ENCODE measurements around the gene KIAA0513.

DNA sequence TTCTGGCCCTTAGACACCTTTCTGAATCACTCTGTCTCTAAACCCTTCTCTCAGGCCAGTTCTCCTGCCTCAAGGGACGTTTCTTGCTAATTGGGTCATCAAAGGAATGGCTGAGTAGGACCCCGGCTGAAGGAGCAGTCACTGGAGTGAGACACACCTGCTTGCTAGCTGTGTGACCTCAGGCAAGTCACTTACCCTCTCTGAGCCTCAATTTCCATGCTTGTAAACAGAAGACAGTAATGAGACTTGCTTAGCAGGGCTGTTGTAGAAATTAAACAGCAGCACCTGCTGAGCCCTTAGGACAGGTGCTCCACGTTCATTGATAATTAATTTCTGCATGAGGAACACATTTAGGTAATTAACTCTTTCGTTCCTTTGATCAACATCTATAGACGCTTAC, 77.9 kb downstream of the KIAA0513 start:
- TF ChIP-seq, protein P1, sequence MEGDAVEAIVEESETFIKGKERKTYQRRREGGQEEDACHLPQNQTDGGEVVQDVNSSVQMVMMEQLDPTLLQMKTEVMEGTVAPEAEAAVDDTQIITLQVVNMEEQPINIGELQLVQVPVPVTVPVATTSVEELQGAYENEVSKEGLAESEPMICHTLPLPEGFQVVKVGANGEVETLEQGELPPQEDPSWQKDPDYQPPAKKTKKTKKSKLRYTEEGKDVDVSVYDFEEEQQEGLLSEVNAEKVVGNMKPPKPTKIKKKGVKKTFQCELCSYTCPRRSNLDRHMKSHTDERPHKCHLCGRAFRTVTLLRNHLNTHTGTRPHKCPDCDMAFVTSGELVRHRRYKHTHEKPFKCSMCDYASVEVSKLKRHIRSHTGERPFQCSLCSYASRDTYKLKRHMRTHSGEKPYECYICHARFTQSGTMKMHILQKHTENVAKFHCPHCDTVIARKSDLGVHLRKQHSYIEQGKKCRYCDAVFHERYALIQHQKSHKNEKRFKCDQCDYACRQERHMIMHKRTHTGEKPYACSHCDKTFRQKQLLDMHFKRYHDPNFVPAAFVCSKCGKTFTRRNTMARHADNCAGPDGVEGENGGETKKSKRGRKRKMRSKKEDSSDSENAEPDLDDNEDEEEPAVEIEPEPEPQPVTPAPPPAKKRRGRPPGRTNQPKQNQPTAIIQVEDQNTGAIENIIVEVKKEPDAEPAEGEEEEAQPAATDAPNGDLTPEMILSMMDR (IDR thresholded peaks at IDR 0.05) = no peak
- TF ChIP-seq, protein P2, sequence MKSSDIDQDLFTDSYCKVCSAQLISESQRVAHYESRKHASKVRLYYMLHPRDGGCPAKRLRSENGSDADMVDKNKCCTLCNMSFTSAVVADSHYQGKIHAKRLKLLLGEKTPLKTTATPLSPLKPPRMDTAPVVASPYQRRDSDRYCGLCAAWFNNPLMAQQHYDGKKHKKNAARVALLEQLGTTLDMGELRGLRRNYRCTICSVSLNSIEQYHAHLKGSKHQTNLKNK (CRISPR knock-in tag; IDR thresholded peaks at IDR 0.05) = no peak
- TF ChIP-seq, protein P3, sequence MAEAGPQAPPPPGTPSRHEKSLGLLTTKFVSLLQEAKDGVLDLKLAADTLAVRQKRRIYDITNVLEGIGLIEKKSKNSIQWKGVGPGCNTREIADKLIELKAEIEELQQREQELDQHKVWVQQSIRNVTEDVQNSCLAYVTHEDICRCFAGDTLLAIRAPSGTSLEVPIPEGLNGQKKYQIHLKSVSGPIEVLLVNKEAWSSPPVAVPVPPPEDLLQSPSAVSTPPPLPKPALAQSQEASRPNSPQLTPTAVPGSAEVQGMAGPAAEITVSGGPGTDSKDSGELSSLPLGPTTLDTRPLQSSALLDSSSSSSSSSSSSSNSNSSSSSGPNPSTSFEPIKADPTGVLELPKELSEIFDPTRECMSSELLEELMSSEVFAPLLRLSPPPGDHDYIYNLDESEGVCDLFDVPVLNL (CRISPR knock-in tag; IDR thresholded peaks at IDR 0.05; ENCODE audit: borderline replicate concordance, low read depth) = no peak
- no peak for TF ChIP-seq SP1 (CRISPR knock-in tag; conservative IDR thresholded peaks at IDR 0.05)
- TF ChIP-seq, protein P4, sequence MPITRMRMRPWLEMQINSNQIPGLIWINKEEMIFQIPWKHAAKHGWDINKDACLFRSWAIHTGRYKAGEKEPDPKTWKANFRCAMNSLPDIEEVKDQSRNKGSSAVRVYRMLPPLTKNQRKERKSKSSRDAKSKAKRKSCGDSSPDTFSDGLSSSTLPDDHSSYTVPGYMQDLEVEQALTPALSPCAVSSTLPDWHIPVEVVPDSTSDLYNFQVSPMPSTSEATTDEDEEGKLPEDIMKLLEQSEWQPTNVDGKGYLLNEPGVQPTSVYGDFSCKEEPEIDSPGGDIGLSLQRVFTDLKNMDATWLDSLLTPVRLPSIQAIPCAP (CRISPR knock-in tag; IDR thresholded peaks at IDR 0.05) = no peak
- no peak for TF ChIP-seq FOXJ3 (CRISPR knock-in tag; IDR thresholded peaks at IDR 0.05; ENCODE audit: borderline replicate concordance)

All from WTC11 (cell line).